SKM-1 (cell line): ENCODE data around the gene HOXD10.

Source experiments
- DNase-seq: peaks from one replicate; lab custom pipeline; 2025; ENCODE audit not compliant: unreplicated experiment; lab: John Stamatoyannopoulos, UW

The HOXD10 gene

DNA sequence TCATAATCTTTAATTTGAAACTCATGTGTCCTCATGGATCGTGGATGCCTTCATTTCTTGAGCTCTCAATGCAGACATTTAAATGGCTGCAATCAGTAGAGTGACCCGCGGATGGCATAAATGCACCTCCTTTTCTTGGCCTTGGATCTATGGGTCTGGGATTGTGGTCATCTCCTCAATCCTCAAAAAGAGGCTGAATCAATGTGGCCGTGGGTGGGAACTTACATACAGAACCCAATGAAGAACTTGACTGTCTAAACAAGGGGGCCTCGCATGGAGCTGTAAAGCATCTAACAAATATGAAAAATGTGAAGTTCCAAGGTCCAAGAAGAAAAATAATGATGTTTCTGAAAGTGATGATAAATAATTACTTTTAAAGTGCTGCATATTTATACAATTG, 21.2 kb upstream of the HOXD10 start:
- DNase-seq, result no peak

DNA sequence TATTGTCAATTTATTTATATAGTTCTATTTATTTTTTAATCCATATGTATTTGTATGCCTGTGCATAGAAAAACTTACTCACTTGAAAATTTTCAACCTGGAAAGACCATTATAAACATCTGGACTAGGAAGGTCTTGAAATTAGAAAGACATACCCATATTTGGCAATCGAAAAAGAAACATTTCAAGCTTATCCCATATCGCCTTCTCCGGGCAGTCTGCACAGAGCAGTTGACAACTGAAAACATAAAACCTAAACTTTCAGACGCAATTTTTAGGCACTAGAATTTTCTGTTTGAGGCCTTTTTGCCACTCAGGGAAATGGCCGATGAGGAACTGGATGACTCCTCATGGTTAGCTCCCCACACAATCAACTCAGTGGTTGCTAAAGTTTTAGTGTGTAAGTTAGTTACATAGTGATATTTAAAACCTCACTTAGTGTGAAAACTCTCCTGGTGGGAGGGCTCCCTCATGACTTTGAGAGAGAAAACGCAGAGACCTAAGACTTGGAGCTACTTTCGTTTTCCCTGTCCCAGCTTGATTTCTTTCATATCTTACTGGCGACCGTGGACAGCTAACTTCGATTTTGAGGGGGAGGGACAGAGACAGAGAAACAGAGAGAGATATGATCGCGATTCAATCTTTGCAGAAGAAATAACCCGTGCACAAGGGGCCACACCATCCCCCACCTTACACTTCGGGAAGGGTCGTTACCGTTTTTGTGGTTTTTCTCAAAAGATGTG, 20.2 kb upstream of the HOXD10 start:
- DNase-seq, result no peak

DNA sequence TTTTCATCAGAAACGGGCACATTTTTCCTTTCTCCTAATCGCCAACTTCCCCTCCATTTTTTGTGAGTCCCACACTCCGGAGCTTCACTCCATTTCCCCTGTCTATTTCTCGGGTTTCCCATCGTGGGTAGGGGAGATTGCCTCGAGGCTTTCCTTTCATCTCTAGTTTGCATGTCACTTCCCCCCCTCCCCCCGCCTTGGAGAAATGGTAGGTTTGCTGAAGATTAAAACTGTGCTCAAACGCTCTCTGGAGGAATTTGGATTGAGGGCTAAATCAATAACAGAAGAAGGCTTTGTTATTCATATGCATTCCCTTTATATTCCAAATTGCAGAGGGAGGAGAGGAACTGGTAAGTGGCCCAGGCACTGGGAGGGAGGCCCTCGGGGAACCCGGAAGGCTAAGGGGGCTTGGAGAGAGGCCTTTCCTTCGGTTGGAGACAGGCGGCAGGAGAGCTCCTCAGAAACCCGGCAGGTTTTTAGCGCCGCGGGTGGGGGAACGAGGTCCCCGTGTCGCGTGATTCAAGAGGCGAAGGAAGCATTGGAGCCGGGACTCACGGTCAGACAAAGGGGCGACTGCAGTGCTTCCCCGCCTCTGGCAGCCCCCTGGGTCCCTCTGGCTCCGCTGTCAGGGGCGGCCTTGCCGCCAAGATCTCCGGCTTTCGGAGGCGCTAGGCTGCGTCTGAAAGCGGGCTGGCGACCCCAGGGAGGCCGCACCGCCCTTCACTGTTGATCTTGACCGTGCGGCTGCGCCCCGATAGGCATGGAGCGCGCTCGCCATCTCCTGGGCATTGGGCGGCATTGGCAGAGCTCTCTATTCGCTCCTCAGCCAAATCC, 19.4 kb upstream of the HOXD10 start:
- DNase-seq, result peak; percentile 27

DNA sequence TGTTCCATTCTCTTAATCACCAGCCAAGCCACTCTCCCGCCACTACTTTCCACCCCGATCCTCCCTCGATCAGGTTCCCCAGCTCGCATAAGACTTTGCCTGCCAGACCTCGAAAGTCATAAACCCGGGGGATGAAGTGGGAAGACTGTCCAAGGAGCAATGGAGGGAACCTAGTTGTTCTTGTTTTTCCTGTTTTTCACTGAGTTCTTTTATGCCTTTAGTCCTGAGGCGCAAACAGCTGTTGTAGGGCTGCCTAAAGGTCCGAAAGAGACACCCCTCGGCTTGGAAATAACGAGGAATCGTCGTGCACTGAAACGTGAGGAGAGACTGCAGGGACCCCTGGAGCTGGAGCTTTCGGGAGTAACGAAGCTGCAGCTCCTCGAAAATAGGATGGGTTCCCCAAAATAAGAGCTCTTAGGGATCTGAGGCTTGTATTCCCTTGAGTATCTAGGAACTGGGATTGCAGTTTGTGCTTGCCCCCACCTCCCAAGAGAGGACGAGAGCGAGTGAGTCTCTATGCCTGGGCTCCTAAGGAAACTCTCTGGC, 18.7 kb upstream of the HOXD10 start:
- no peak for DNase-seq

DNA sequence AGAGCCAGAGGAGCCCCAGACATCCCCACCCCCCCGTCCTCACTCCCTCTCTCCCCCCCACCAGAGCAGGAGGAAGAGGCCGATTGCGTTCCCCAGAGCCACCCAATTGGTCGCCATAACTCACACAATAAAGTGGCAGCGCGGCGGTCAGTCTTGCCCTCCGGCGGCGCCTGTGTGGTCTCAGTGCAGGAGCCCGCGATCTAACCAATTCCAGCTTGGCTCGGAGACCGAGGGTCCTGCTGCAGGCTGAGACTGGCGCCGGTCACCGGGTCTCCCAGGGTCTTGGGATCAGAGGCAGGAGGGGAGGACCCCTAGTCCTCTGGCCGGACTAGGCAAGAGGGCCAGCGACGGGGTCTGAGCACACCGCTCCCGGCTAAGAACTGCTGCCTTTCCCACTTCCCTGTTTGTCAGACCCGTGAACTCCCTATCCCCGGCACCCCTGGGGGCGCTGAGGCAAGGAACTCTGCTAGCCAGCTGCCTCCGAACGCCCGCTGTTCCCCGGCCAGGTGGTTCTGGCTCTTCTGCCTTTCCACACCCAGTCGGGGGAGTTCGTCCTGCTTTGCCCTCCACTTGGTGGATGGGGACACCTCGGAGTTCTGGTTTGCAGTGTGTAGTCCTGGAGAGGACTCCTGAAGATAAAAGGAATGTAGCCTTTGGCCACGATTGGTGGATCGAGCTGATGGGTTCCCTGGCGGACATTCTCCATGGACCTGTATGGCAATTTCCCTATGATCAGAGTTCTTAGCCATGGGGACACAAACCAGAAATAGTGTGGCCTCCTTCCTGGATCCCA, 18.0 kb upstream of the HOXD10 start:
- no peak for DNase-seq

DNA sequence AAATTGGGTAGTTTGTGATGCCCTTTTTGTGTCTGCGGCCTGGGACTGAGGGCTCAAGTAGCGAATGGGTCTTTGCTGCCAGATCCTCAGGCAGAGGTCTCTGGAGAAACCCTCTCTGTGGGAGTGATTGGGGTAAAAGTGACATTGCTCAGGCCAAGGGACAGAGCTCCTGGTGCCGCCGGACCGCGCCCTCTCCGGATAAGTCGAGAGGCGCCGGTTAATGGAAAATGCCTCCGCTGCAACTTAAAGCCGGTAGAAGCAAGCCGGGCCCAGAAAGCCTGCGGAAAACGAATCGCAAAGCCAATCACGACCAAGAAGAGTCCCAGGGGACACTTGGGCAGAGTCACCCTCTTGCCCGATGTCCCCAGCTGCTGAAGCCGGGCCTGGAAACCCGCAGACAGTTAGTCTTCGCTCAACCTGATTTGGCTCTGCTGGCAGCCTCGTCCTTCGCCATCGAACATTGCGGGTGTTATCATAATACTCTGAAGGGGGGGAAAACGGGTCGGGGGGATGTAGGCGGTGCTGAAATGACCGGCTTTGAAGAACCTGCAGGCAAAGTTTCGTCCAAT, 17.3 kb upstream of the HOXD10 start:
- DNase-seq, result no peak

DNA sequence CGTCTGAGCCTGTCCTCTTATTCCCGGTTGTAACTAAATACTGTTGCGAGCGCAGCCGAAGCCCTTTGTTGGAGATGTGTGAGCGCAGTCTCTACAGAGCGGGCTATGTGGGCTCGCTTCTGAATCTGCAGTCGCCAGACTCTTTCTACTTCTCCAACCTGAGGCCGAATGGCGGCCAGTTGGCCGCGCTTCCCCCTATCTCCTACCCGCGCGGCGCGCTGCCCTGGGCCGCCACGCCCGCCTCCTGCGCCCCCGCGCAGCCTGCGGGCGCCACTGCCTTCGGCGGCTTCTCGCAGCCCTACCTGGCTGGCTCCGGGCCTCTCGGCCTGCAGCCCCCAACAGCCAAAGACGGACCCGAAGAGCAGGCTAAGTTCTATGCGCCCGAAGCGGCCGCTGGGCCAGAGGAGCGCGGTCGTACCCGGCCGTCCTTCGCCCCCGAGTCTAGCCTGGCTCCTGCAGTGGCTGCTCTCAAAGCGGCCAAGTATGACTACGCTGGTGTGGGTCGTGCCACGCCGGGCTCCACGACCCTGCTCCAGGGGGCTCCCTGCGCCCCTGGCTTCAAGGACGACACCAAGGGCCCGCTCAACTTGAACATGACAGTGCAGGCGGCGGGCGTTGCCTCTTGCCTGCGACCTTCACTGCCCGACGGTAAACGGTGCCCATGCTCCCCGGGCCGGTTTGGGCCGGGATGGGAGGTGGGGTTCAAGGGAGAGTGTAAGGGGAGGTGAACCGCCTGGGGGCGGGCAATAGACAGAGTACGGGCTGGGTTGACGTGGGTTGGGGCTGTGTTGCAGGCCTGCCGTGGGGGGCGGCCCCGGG, 16.6 kb upstream of the HOXD10 start, which contains the start of gene HOXD12:
TSS of gene HOXD12 (plus strand) at position 68 of the 819 bp plus-strand sequence. CDS start at position 75, 7 bp downstream.
- DNase-seq, result no peak

DNA sequence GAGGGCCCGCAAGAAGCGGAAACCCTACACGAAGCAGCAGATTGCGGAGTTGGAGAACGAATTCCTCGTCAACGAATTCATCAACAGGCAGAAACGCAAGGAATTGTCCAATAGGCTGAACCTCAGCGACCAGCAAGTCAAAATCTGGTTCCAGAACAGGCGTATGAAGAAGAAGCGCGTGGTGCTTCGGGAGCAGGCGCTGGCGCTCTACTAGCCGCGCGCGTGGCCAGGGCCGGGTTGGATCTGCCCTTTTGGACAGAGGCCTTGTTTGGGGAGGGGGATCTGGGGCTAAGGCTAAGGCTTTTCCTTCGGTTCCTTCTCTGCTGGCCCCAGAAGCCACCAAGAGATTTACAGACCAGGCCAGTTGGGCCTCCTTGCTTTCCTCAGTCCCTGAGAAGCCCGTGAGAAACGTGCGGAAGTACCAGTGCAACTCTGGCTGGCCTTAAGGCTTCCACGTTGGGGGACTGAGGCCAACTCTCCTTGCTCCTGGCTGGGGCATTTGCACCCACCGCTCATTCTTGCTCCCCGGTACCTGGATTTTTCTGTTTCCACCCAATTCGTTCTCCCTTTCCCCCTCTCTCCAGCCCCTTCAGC, 15.9 kb upstream of the HOXD10 start:
- no peak for DNase-seq

DNA sequence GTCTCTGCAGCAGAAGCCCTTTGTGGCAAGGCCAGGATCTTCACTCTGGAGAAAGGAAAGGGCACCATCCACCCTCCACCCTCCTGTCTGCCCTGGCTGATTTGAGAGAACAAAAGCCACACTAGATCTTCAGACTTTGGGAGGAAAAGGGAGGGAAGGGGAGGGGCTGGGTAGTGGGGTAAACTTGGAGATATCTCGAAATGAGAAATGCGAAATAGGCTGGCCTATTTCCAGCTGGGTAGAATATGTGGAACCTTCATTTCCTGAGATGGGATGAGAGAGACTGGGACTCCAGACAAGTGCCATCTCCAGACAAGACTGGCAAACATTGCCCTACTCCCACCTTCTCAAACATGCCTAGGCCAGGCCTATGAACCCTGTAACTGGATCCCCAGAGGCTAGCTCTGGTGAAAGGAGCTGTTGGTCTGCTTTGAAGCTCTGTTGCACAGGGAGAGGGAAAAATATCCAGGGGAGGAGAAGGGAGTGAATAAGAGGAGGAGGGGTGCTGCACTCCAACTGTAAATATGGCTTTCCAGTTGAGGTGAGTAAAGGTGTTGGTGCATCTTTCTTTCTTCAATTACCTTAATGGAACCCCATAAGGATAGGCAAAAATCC, 15.3 kb upstream of the HOXD10 start:
- DNase-seq, result no peak

DNA sequence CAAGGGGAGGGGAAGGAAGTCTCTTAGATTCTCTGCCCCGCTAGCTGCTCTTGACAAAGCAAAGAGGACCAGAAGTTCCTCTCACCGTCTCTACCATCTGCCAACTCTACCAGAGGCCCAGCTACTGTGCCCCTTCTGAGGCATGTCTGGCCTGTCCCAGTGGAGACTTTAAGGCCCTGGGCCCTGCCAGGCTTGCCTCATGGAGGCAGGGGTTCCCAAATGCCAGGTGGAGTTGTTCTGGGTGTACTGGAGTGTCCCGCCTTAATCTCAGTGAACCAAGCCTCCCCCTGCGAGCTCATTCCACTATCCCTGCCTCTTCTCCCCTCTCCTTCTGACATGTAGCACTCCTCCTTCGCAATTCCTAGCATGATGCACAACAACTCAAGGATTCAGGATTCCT, 14.7 kb upstream of the HOXD10 start:
- no peak for DNase-seq

DNA sequence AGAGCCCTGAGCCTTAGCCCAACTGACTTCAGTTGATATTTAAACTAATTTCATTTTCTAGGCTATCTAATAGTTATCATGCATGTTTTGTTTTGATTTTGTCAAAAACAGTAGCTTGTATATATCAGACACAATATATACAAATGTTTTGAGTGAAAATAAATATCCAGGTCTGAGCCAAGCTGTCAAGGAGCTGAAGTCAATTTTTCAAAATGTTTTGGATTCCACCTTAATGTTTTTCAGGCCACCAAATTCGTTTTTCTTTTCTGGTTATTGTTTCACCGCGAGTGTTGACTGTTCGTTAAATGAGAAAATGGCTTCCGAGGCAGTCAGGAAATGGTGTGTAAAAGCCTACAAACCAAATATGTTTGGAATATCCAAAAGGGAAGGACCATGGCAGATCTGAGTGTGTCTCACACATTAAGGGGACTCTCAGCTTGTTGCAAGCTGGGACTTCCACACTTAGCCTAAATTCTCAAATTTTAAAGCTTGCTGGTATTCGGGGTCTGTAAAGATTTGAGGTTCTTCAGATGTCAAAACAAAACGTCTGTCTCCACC, 14.2 kb upstream of the HOXD10 start:
- DNase-seq, result no peak

DNA sequence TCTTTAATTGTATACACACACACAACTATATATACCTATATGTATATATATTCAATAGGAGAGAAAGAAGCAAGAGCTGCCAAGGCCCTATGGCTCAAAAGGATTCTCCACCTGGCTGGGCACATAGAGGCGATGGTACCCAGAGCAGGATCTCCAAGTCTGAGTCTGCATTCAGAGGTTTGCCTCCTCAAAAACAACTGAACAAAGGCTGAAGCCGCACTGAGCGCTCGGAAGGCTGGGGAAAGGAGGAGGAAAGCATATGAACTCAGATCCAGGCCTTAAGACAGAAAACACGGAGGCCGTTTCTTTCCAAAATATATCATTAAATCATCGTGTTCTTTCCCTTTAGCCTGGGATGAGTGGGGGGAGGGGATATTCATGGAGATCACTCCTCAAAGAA, 13.4 kb upstream of the HOXD10 start:
- no peak for DNase-seq

DNA sequence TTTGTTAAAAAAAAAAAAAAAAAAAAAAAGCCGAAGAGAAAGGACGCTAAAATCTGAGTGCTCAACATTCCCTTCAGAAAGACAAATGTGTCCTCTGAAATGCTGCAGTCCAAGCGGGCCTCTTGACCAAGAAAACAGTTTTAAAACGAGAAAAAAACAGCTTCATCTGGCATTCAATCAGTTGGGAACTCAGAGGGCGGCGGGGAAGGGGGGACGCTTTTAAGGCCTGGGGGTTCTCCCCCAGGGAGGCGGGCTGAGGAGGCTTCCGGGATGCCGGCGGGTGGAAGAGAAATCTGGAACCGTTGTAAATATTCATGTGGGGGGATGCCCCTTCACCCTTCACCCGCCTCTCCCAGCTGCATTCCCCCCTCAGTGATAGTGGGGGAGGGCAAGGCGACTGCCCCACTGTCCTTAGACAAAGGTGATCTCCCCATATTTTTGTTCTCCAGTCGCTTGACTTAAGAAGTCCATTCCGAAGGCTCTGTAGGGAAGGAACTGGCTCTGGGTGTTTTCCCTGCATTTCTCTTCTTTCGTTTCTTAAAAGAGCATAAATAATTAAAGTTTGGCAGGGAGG, 12.7 kb upstream of the HOXD10 start:
- no peak for DNase-seq

DNA sequence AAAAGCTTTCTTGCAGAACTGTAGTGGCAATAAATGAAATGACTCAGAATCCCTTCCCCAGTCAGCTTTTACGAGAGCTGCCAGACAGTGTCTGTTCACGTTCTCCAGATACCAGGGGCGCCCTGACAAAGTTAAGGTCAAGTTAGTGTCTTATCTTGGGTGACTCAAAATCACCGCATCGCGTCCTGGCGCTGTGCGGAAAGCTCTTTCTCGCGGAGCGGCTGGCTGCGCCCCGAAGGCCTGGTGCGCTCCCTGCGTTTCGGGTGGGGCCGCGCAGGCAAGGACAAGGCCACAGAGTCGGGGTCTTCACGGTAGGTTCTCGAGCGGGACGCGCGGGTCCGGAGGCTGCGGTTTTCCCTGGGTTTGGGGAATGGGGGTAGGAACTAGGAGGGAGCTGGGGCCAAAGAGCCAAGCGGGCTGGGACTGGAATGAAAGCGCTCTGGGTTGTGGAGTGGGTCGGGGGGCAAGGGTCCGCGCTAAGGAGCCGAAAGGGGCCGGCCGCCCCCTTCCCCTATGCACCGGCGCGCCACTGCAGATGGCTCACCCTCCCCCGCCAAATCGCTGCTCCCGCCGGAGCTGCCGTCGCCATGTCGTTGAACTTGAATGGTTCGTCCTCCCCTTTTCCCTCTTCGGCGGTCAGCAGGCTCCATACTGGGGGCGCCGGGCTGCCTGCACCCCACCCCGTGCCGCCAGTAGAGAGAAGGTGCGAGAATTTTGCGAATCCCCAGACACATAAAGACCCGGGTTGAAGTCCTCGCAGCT, 12.1 kb upstream of the HOXD10 start:
- DNase-seq, result no peak

DNA sequence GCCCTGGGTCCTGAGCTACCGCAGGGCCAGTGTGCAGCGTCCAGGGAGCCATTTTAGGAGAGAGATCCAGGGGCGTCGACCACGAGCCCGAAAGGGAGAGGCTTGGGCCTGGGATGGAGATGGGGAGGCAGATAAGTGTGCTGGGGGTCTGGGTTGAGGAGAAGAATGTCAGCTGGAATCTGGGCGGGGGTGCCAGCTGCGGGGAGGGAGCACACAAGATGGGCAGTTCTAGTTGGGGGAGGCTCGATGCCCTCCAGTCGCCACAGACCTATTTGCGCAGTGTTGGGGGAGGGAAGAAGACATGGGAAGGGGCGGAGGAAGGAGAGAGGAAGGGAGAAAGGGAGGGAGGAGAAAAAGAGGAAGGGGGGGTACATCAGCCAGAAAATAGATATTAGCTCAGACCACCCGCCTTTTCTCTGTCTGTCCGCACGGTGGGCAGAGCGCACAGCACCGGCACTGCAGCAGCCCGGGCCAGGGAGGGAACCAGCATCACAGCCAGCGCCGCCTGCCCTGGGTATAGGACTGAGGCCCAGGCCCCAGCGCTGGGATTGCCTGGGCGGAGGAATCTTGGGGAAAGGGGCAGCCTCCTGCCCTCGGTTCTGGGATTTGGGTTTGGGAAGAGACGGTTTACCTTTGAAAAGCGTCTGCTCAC, 11.4 kb upstream of the HOXD10 start:
- no peak for DNase-seq

DNA sequence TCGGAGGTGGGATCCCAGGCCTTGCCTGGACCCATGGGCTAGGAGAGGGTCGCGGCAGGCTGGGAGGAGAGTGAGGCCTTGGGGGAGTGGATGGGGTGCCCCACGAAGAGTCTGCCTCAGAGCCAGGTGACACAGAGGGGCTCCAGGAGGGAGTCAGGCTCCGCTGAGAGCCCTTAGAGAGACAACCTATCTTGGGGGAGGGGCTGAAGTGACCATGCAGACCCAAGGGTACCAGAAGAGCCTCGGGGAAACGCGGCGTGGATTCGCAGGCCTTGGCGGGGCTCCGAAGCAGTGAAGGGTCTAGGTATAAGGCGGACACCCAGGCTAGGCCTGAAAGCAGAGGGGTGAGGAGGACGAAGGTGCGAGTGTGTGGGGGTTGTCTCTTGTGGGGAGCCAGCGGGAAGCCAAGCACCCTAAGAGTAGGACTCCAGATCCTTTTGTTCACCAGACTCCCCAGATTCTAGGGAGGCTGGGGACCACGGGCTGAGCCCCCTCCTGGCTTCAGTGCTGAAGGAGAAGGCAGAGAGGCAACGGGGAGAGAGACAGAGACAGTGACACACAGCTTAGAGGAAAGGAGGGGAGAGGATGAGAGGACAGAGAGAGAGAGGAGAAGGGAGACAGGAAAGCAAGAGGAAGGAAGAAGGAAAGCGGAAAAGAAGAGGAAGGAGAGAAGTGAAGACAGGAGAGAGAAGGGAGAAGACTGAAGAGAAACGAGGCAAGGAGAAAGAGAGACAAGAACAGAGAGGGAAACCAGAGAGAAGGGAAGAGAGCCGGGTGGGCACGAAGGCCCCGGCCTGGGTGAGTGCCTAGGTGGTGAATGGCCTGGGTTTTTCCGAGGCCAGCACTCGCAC, 10.6 kb upstream of the HOXD10 start:
- DNase-seq, result no peak
